K562 (cell line): Measurements from ENCODE around the gene TRDMT1. TPM values are rescaled to one million over a fixed set of nuclear protein-coding genes. Genes with fewer than 3 reads are reported as not detected.
A peak's percentile ranks its signal among the peaks of the same experiment; 100 is the strongest.

Experiments
- CTBP1 ChIP-seq: fragments of 450-650 bp; IDR thresholded peaks from 2 replicates; pipeline ENCODE4 v1.6.1; 2016; ENCODE audit warnings: borderline replicate concordance
- ESRRA ChIP-seq: fragments of 450-650 bp; IDR thresholded peaks from 2 replicates; pipeline ENCODE4 v1.6.1; 2014; ENCODE audit warnings: low read depth, mild to moderate bottlenecking, moderate library complexity, borderline replicate concordance
- HIVEP1 ChIP-seq: fragments of 250-450 bp; sonication (Bioruptor Pico); IDR thresholded peaks from 2 replicates; pipeline ENCODE4 v1.4.0; 2020; ENCODE audit warnings: mild to moderate bottlenecking
- MBD2 ChIP-seq: sonication (generic); IDR thresholded peaks from 2 replicates; pipeline ENCODE4 v1.6.1; 2016; ENCODE audit warnings: low read depth, borderline replicate concordance
- MED1 ChIP-seq: sonication (generic); formaldehyde crosslinking; IDR thresholded peaks from 2 replicates; pipeline ENCODE4 v1.8.1; 2023; ENCODE audit warnings: missing genetic modification reagents, borderline replicate concordance
- MTA2 ChIP-seq: fragments of 450-650 bp; IDR thresholded peaks from 2 replicates; pipeline ENCODE4 v1.6.1; 2016; ENCODE audit warnings: low read depth
- NFYB ChIP-seq: IDR thresholded peaks from 2 replicates; pipeline ENCODE4 v1.6.1; 2011; ENCODE audit warnings: mild to moderate bottlenecking, moderate library complexity; ENCODE audit not compliant: insufficient read length; ENCODE audit errors: extremely low read depth
- PRPF4 ChIP-seq: fragments of 200-400 bp; formaldehyde crosslinking; IDR thresholded peaks from one replicate; pipeline ENCODE4 v1.6.1; 2017; ENCODE audit warnings: low read length, low read depth, mild to moderate bottlenecking; ENCODE audit not compliant: insufficient read depth, poor library complexity, severe bottlenecking
- PURB ChIP-seq: sonication (generic); formaldehyde crosslinking; IDR thresholded peaks from 2 replicates; pipeline ENCODE4 v1.9.0; 2021; ENCODE audit warnings: low read depth, mild to moderate bottlenecking, missing genetic modification reagents
- TEAD4 ChIP-seq, 2 experiments: sonication (generic) in 1 of 2; formaldehyde crosslinking in 1 of 2; IDR thresholded peaks; 2 replicates each; pipeline versions ENCODE4 v1.6.1 to v1.8.0; 2012 to 2022; ENCODE audit warnings: borderline replicate concordance in 1 of 2, inconsistent platforms in 1 of 2, low read length in 1 of 2, mild to moderate bottlenecking in 1 of 2, missing genetic modification reagents in 1 of 2
- ZNF133 ChIP-seq: fragments of 250-450 bp; sonication (Bioruptor Pico); IDR thresholded peaks from 2 replicates; pipeline ENCODE4 v1.4.0; 2020; ENCODE audit warnings: mild to moderate bottlenecking
- ZNF224 ChIP-seq: sonication (generic); formaldehyde crosslinking; IDR thresholded peaks from 2 replicates; pipeline ENCODE4 v1.8.0; 2022; ENCODE audit warnings: mild to moderate bottlenecking, missing genetic modification reagents
- ZNF407 ChIP-seq: fragments of 450-650 bp; IDR thresholded peaks from 2 replicates; pipeline ENCODE4 v1.6.1; 2016; ENCODE audit warnings: low read depth
- ZNF668 ChIP-seq: fragments of 250-450 bp; sonication (Bioruptor Pico); IDR thresholded peaks from 2 replicates; pipeline ENCODE4 v1.8.0; 2022; ENCODE audit warnings: mild to moderate bottlenecking, inconsistent platforms
- polyA plus RNA-seq, 8 experiments: library from polyadenylated mRNA; depleted of rRNA in 4 of 8; stranded (reverse) in 5 of 8; unstranded in 3 of 8; fragments of >200 nt; fragmentation: Nextera tagmentation in 2 of 8; fragmentation: Illumina TruSeq in 1 of 8; extraction: Ambion mirVana in 2 of 8; extraction: Trizol in 1 of 8; gene quantifications; 2 replicates each; pipeline versions ENCODE4 v1.2.1 to v1.2.3, GENCODE V29; 2011 to 2014; ENCODE audit warnings: inconsistent platforms in 1 of 8, missing spikeins in 1 of 8
- total RNA-seq, 7 experiments: library from RNA; depleted of rRNA in 6 of 7; stranded (reverse); fragments of >200 nt in 6 of 7; fragmentation: Illumina TruSeq in 2 of 7; extraction: Trizol in 2 of 7; gene quantifications; 2 replicates each; pipeline versions ENCODE4 v1.2.1 to v1.2.3, GENCODE V29; 2011 to 2021; ENCODE audit warnings: low replicate concordance in 1 of 7

The TRDMT1 gene
- total and polyA plus RNA-seq, 9 of the 15 experiments (the other 6 are each of a cell fraction or from before 2014, with no cell fraction given): 5.4 to 12.6 (median 9.3) TPM

- TF ChIP-seq ZNF407 (no peak), ESRRA (peak; percentile 73; the same call in 1 of the 2 replicates), TEAD4 (IDR thresholded peaks at IDR 0.05; ENCODE audit: low read length) (peak; percentile 24; the same call in 1 of the 2 replicates), TEAD4 (CRISPR knock-in tag; IDR thresholded peaks at IDR 0.05; ENCODE audit: borderline replicate concordance) (0 out of 2 replicates have a peak, but pooled peaks have one; percentile 54), ZNF668 (no peak), ZNF133 (CRISPR knock-in tag) (no peak), PURB (CRISPR knock-in tag) (no peak), MED1 (CRISPR knock-in tag) (no peak), CTBP1 (peak; percentile 94), NFYB (no peak), ZNF224 (CRISPR knock-in tag) (no peak), MTA2 (no peak), PRPF4 (no peak), MBD2 (peak; percentile 61; the same call in 1 of the 2 replicates), HIVEP1 (CRISPR knock-in tag) (peak; percentile 73; the same call in 1 of the 2 replicates)
Observed at GRCh38 chr10:17228091-17229015, 26.9 kb upstream of the TRDMT1 start, which contains the start of gene VIM (continued).
